Uterus (tissue), 4 donors: ENCODE measurements around the gene GPR21. TPM values are rescaled to one million over a fixed set of nuclear protein-coding genes. Genes with fewer than 3 reads are reported as not detected.

Experiments
- DNase-seq, 2 donors: peaks; one replicate each; pipeline ENCODE4 v3.0.0-alpha.2; 2019 to 2020
- H3K27ac ChIP-seq, 2 donors: fragments of 200-600 bp; sonication (generic); 1 replicate in 1 of 2; 2 replicates in 1 of 2; pipeline ENCODE4 v1.5.1; 2016 to 2018
- H3K27me3 ChIP-seq, 2 donors: fragments of 200-600 bp; sonication (generic); one replicate each; pipeline ENCODE4 v1.5.1; 2018 to 2019; ENCODE audit warnings: control low read depth in 1 of 2
- H3K36me3 ChIP-seq, 2 donors: fragments of 200-600 bp; sonication (generic); one replicate each; pipeline ENCODE4 v1.5.1; 2019; ENCODE audit warnings: control low read depth in 1 of 2
- H3K4me1 ChIP-seq, 2 donors: fragments of 200-600 bp; sonication (generic); one replicate each; pipeline ENCODE4 v1.5.1; 2018 to 2019; ENCODE audit warnings: control low read depth in 1 of 2
- H3K4me3 ChIP-seq, 2 donors: fragments of 200-600 bp; sonication (generic); 1 replicate in 1 of 2; 2 replicates in 1 of 2; pipeline ENCODE4 v1.5.1; 2018 to 2019; ENCODE audit warnings: mild to moderate bottlenecking in 1 of 2
- H3K9me3 ChIP-seq, 2 donors: fragments of 200-600 bp; sonication (generic); one replicate each; pipeline ENCODE4 v1.5.1; 2019; ENCODE audit warnings: control low read depth in 1 of 2
- POLR2A ChIP-seq, 2 donors: fragments of 450-650 bp; IDR thresholded peaks; one replicate each; pipeline ENCODE4 v1.6.1; 2016; ENCODE audit warnings: antibody characterized with exemption in 2 of 2, mild to moderate bottlenecking in 1 of 2, moderate library complexity in 1 of 2
- intact Hi-C: fragments of 100-400 bp; cut with DNase I; formaldehyde crosslinking; loops from one replicate; pipeline ENCODE4 v1.15.1; 2023; ENCODE audit warnings: low total_unique reads
- total RNA-seq, 4 donors: library from RNA; depleted of rRNA in 3 of 4; stranded (reverse); fragments of >200 nt in 3 of 4; gene quantifications; one replicate each; pipeline versions ENCODE4 v1.1.0 to v1.2.4, GENCODE V29; 2014 to 2023
- TF ChIP-seq, protein P1 (sequence below), 4 experiments: fragments of 200-600 bp in 2 of 4; fragments of 450-650 bp in 2 of 4; sonication (generic) in 2 of 4; IDR thresholded peaks; one replicate each; pipeline ENCODE4 v1.5.1; 2016 to 2019; ENCODE audit warnings: antibody characterized with exemption in 4 of 4, mild to moderate bottlenecking in 2 of 4, moderate library complexity in 1 of 4
- donor health status: DM: yes; HTN: yes; CAD: no.

GPR21 gene
- total RNA-seq, 4 donors from 2014 or later: 1.5 to 7.2 (median 4.3) TPM; not detected in 1

DNA sequence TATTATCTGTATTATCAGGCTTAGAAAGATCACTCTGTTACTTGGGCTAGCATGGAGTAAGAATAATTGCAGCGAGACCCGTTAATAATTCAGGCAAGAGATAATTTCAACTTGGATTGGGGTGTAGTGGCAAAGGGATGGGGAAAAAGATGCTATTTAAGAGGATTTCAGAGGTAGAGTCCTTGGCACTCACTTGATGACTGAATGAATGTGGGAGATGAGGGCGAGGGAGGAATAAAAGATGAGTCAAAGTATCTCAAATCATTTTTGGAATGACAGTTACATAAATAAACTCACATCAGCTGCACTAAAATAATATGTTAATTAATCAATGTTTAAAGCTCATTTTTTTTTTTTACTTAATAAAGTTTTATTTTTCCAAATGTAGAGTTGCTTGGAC is 4.5 kb upstream of the GPR21 start:
- H3K4me1 ChIP-seq: no peaks in the 10 kb centered on the region
- intact Hi-C loops: no loop called here
- DNase-seq: no peak
- TF ChIP-seq, protein P1, sequence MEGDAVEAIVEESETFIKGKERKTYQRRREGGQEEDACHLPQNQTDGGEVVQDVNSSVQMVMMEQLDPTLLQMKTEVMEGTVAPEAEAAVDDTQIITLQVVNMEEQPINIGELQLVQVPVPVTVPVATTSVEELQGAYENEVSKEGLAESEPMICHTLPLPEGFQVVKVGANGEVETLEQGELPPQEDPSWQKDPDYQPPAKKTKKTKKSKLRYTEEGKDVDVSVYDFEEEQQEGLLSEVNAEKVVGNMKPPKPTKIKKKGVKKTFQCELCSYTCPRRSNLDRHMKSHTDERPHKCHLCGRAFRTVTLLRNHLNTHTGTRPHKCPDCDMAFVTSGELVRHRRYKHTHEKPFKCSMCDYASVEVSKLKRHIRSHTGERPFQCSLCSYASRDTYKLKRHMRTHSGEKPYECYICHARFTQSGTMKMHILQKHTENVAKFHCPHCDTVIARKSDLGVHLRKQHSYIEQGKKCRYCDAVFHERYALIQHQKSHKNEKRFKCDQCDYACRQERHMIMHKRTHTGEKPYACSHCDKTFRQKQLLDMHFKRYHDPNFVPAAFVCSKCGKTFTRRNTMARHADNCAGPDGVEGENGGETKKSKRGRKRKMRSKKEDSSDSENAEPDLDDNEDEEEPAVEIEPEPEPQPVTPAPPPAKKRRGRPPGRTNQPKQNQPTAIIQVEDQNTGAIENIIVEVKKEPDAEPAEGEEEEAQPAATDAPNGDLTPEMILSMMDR (IDR thresholded peaks at IDR 0.05): no peak
- no peak for TF ChIP-seq POLR2A (IDR thresholded peaks at IDR 0.05)
- no peaks in the 10 kb centered on the region for H3K36me3 ChIP-seq
- no peaks in the 10 kb centered on the region for H3K9me3 ChIP-seq
- H3K27me3 ChIP-seq: no peaks in the 10 kb centered on the region
- H3K4me3 ChIP-seq: no peak overlapping the region
- H3K27ac ChIP-seq: no peak overlapping the region

- intact Hi-C loops: no loop called here
- no peak overlapping the region for H3K4me3 ChIP-seq
- TF ChIP-seq POLR2A (IDR thresholded peaks at IDR 0.05): no peak
- TF ChIP-seq, protein P1 (IDR thresholded peaks at IDR 0.05): no peak
- no peaks in the 10 kb centered on the region for H3K9me3 ChIP-seq
- no peaks in the 10 kb centered on the region for H3K4me1 ChIP-seq
- no peak overlapping the region for H3K27ac ChIP-seq
- no peaks in the 10 kb centered on the region for H3K36me3 ChIP-seq
- no peak for DNase-seq
- H3K27me3 ChIP-seq: no peaks in the 10 kb centered on the region
These were observed 1.5 kb upstream of the GPR21 start for GRCh38 chr9:123031963-123032362.

- DNase-seq: no peak
These were observed 566 bp downstream of the GPR21 start for GRCh38 chr9:123033864-123034601.

GRCh38 chr9:123034881-123035510 is 1.5 kb downstream of the GPR21 start:
- peak overlapping the region in 1 of 2 donors; percentile 3 for H3K4me3 ChIP-seq
- H3K27me3 ChIP-seq: no peaks in the 10 kb centered on the region
- TF ChIP-seq, protein P1 (IDR thresholded peaks at IDR 0.05): peak in 1 of 4 experiments; percentile 3
- TF ChIP-seq POLR2A (IDR thresholded peaks at IDR 0.05): no peak
- intact Hi-C loops: no loop called here
- no peaks in the 10 kb centered on the region for H3K36me3 ChIP-seq
- DNase-seq: peak in 1 of 2 donors; percentile 18
- no peaks in the 10 kb centered on the region for H3K9me3 ChIP-seq
- H3K27ac ChIP-seq: peak overlapping the region; percentile 43 to 72
- no peaks in the 10 kb centered on the region for H3K4me1 ChIP-seq

More at GRCh38 chr9:123033864-123034601, 566 bp downstream of the GPR21 start:
- no peaks in the 10 kb centered on the region for H3K4me1 ChIP-seq
- no peak for TF ChIP-seq POLR2A (IDR thresholded peaks at IDR 0.05)
- TF ChIP-seq, protein P1 (IDR thresholded peaks at IDR 0.05): no peak
- peak overlapping the region; percentile 3 to 14 for H3K4me3 ChIP-seq
- intact Hi-C loops: no loop called here
- peak overlapping the region; percentile 43 to 72 for H3K27ac ChIP-seq
- H3K9me3 ChIP-seq: no peaks in the 10 kb centered on the region
- no peaks in the 10 kb centered on the region for H3K27me3 ChIP-seq
- H3K36me3 ChIP-seq: no peaks in the 10 kb centered on the region

- H3K9me3 ChIP-seq: no peaks in the 10 kb centered on the region
- intact Hi-C loops: no loop called here
- TF ChIP-seq POLR2A (IDR thresholded peaks at IDR 0.05): no peak
- TF ChIP-seq, protein P1 (IDR thresholded peaks at IDR 0.05): no peak
- no peaks in the 10 kb centered on the region for H3K27me3 ChIP-seq
- no peak overlapping the region for H3K4me3 ChIP-seq
- peak overlapping the region in 1 of 2 donors; percentile 72 for H3K27ac ChIP-seq
- DNase-seq: no peak
- H3K4me1 ChIP-seq: no peaks in the 10 kb centered on the region
- H3K36me3 ChIP-seq: no peaks in the 10 kb centered on the region
These were observed 2.3 kb downstream of the GPR21 start for GRCh38 chr9:123035791-123036190.
